Endothelial cell of umbilical vein (primary cell): ENCODE measurements around the gene OR2D2. TPM values are rescaled to one million over a fixed set of nuclear protein-coding genes. Genes with fewer than 3 reads are reported as not detected.
A peak's percentile ranks its signal among the peaks of the same experiment; 100 is the strongest.

Source experiments
- Bru-seq: library from RNA; stranded (reverse); fragments of 400-500 nt; gene quantifications from one replicate; lab custom pipeline; 2021; lab: Mats Ljungman, UMichigan
- BruChase-seq, 2 experiments: library from RNA; stranded (reverse); fragments of 400-500 nt; gene quantifications; one replicate each; lab custom pipeline; 2021; lab: Mats Ljungman, UMichigan
- BruUV-seq: library from RNA; stranded (reverse); fragments of 400-500 nt; replicated peaks from 2 replicates; lab custom pipeline; 2021; lab: Mats Ljungman, UMichigan
- CTCF ChIA-PET: fragments of 300-600, 350-600 bp; sonication (Branson Sonifier 250); formaldehyde crosslinking; loops from one replicate; lab custom pipeline; 2021; ENCODE audit warnings: antibody characterized with exemption, inconsistent platforms; lab: Charles Lee
- POLR2A ChIA-PET: fragments of 300-600, 350-600 bp; sonication (Branson Sonifier 250); formaldehyde crosslinking; loops from one replicate; lab custom pipeline; 2021; ENCODE audit warnings: antibody characterized with exemption, inconsistent platforms; lab: Charles Lee
- DNase-seq: peaks from one replicate; pipeline ENCODE4 v3.0.0-alpha.2; 2011; ENCODE audit warnings: low read depth, low spot score
- FAIRE-seq: peaks from 2 replicates; lab custom pipeline; 2011; peaks lifted over from hg19 to GRCh38; lab: Jason Lieb, UNC
- H2AFZ ChIP-seq: 2 replicates; pipeline ENCODE4 v1.6.0; 2012; ENCODE audit warnings: low read depth, low read length, control low read depth, inconsistent platforms
- H3K27ac ChIP-seq: 2 replicates; pipeline ENCODE4 v1.5.1; 2011; ENCODE audit warnings: low read depth, mild to moderate bottlenecking, control low read depth, low read length, moderate library complexity; ENCODE audit not compliant: insufficient read depth
- H3K27me3 ChIP-seq, 2 experiments: 2 replicates each; pipeline versions ENCODE4 v1.6.0 to v1.6.1; 2011; ENCODE audit warnings: low read length in 2 of 2, mixed read lengths in 1 of 2; ENCODE audit not compliant: control insufficient read depth in 2 of 2, insufficient read depth in 2 of 2
- H3K36me3 ChIP-seq, 2 experiments: 2 replicates in 1 of 2; 3 replicates in 1 of 2; pipeline ENCODE4 v1.5.1; 2011; ENCODE audit warnings: low read length in 2 of 2, mild to moderate bottlenecking in 1 of 2, moderate library complexity in 1 of 2; ENCODE audit not compliant: control insufficient read depth in 2 of 2, insufficient read depth in 2 of 2; ENCODE audit errors: extremely low read depth in 1 of 2
- H3K4me1 ChIP-seq: 3 replicates; pipeline ENCODE4 v1.5.1; 2011; ENCODE audit warnings: mild to moderate bottlenecking, low read length; ENCODE audit not compliant: control insufficient read depth, insufficient read depth; ENCODE audit errors: extremely low read depth
- H3K4me2 ChIP-seq: 2 replicates; pipeline ENCODE4 v1.6.1; 2011; ENCODE audit warnings: low read length, control low read depth, mixed read lengths; ENCODE audit not compliant: insufficient read depth
- H3K4me3 ChIP-seq, 3 experiments: fragments of 200-600 bp in 1 of 3; sonication (generic), shearing (Covaris generic) in 1 of 3; replicated peaks in 1 of 3; 2 replicates each; pipeline ENCODE4 v1.5.1; 2011 to 2016; ENCODE audit warnings: control low read depth in 3 of 3, low read length in 3 of 3, mild to moderate bottlenecking in 2 of 3, inconsistent platforms in 1 of 3, low read depth in 1 of 3, moderate library complexity in 1 of 3; ENCODE audit not compliant: insufficient read depth in 1 of 3
- H3K79me2 ChIP-seq: 2 replicates; pipeline ENCODE4 v1.6.0; 2012; ENCODE audit warnings: low read length, inconsistent platforms; ENCODE audit not compliant: control insufficient read depth, insufficient read depth
- H3K9ac ChIP-seq: replicated peaks from 2 replicates; pipeline ENCODE3; 2011; ENCODE audit warnings: low read length, control low read depth; ENCODE audit not compliant: insufficient read depth; ENCODE audit errors: extremely low read depth
- H3K9me1 ChIP-seq: replicated peaks from 3 replicates; pipeline ENCODE4 v1.6.0; 2011; ENCODE audit warnings: mild to moderate bottlenecking, low read length; ENCODE audit not compliant: control insufficient read depth, insufficient read depth; ENCODE audit errors: extremely low read depth
- H3K9me3 ChIP-seq: replicated peaks from 2 replicates; pipeline ENCODE4 v1.5.1; 2012; ENCODE audit warnings: low read length, inconsistent platforms; ENCODE audit not compliant: control insufficient read depth, insufficient read depth
- H4K20me1 ChIP-seq: replicated peaks from 2 replicates; pipeline ENCODE3; 2011; ENCODE audit warnings: mild to moderate bottlenecking, low read length; ENCODE audit not compliant: control insufficient read depth, insufficient read depth; ENCODE audit errors: extremely low read depth
- EZH2 ChIP-seq: IDR thresholded peaks from 2 replicates; pipeline ENCODE4 v1.6.1; 2012; ENCODE audit warnings: borderline replicate concordance, low read depth, mild to moderate bottlenecking, moderate library complexity, low read length, inconsistent platforms; ENCODE audit not compliant: severe bottlenecking
- FOS ChIP-seq: IDR thresholded peaks from 2 replicates; pipeline ENCODE4 v1.6.1; 2011; ENCODE audit warnings: mild to moderate bottlenecking, low read length, moderate library complexity, borderline replicate concordance; ENCODE audit not compliant: insufficient read depth
- GATA2 ChIP-seq: IDR thresholded peaks from 2 replicates; pipeline ENCODE4 v1.7.0; 2011; ENCODE audit warnings: low read depth, mild to moderate bottlenecking, moderate library complexity, mixed read lengths, low read length; ENCODE audit not compliant: insufficient read length, insufficient read depth
- JUN ChIP-seq: IDR thresholded peaks from 2 replicates; pipeline ENCODE4 v1.6.1; 2011; ENCODE audit warnings: borderline replicate concordance, low read depth; ENCODE audit not compliant: insufficient read length, insufficient read depth
- MYC ChIP-seq: IDR thresholded peaks from one replicate; pipeline ENCODE4 v1.6.1; 2011; ENCODE audit warnings: mild to moderate bottlenecking, low read depth, low read length
- POLR2A ChIP-seq: IDR thresholded peaks from 2 replicates; pipeline ENCODE4 v1.6.1; 2012; ENCODE audit warnings: low read depth, mild to moderate bottlenecking, control low read depth, low read length
- POLR2AphosphoS5 ChIP-seq: IDR thresholded peaks from 2 replicates; pipeline ENCODE4 v1.6.1; 2012; ENCODE audit warnings: low read depth, mild to moderate bottlenecking, control low read depth, low read length, moderate library complexity; ENCODE audit not compliant: insufficient read depth
- dilution Hi-C: fragments of 300-500 bp; cut with MboI; formaldehyde crosslinking; loops from one replicate; pipeline ENCODE4 v1.15.0; 2019; ENCODE audit warnings: low sequenced_read_pairs; ENCODE audit not compliant: extremely low pct_ligation_motif_present
- intact Hi-C: fragments of 100-400 bp; cut with micrococcal nuclease; formaldehyde crosslinking; loops from one replicate; pipeline ENCODE4 v1.10.0; 2022
- long read RNA-seq: library from polyadenylated mRNA; stranded (forward); transcript quantifications from one replicate; pipeline ENCODE4 v2.0.0, GENCODE V29; 2021
- polyA minus RNA-seq, 3 experiments: library from RNA; depleted of rRNA, polyadenylated mRNA; stranded (reverse); fragments of >200 nt; gene quantifications; 1 replicate in 1 of 3; 2 replicates in 2 of 3; pipeline ENCODE4 v1.2.3, GENCODE V29; 2011
- polyA plus RNA-seq, 4 experiments: library from polyadenylated mRNA; depleted of rRNA in 3 of 4; stranded (reverse) in 3 of 4; unstranded in 1 of 4; fragments of >200 nt; gene quantifications; 2 replicates each; pipeline versions ENCODE4 v1.2.1 to v1.2.3, GENCODE V29; 2011 to 2012; ENCODE audit warnings: missing spikeins in 1 of 4
- total RNA-seq: library from RNA; stranded (reverse); gene quantifications from 2 replicates; pipeline ENCODE4 v1.2.3, GENCODE V29; 2021
- TF ChIP-seq, protein P1 (sequence below), 2 donors: IDR thresholded peaks; 1 replicate in 1 of 2; 2 replicates in 1 of 2; pipeline ENCODE4 v1.5.1; 2011; ENCODE audit warnings: low read length in 2 of 2, mild to moderate bottlenecking in 2 of 2, moderate library complexity in 2 of 2, control low read depth in 1 of 2, inconsistent platforms in 1 of 2, low read depth in 1 of 2; ENCODE audit not compliant: insufficient read depth in 1 of 2; ENCODE audit errors: extremely low read depth in 1 of 2
- TF ChIP-seq, protein P2 (sequence below): IDR thresholded peaks from 2 replicates; pipeline ENCODE4 v1.6.1; 2011; ENCODE audit not compliant: insufficient read depth, insufficient read length

The OR2D2 gene, protein sequence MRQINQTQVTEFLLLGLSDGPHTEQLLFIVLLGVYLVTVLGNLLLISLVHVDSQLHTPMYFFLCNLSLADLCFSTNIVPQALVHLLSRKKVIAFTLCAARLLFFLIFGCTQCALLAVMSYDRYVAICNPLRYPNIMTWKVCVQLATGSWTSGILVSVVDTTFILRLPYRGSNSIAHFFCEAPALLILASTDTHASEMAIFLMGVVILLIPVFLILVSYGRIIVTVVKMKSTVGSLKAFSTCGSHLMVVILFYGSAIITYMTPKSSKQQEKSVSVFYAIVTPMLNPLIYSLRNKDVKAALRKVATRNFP
- total RNA-seq (0.31 and 1.2 TPM in 2 replicates), polyA plus RNA-seq (0.08 and 0.18 TPM in 2 replicates), polyA minus RNA-seq (3.8 and 4.5 TPM in 2 replicates), Bru-seq, nascent RNA (percentile 41 among the genes with signal in this experiment), BruChase-seq, experiment 1, labeled RNA remaining after a 6-hour chase (percentile 63 among the genes with signal in this experiment), BruChase-seq, experiment 2, labeled RNA remaining after a 2-hour chase (percentile 69 among the genes with signal in this experiment)
- polyA plus RNA-seq (2011; cell fraction: cytosol; rRNA removed) = not detected in 2 replicates
- polyA plus RNA-seq (2011; cell fraction: nucleus; rRNA removed) = 0.57 and 0.59 TPM in 2 replicates
- not detected in 2 replicates for polyA plus RNA-seq (2012)
- not detected for polyA minus RNA-seq (2011; cell fraction: cytosol; rRNA and poly(A)+ RNA removed)
- 8.1 and 9.8 TPM in 2 replicates for polyA minus RNA-seq (2011; cell fraction: nucleus; rRNA and poly(A)+ RNA removed)
- long read RNA-seq = 0 reads

DNA sequence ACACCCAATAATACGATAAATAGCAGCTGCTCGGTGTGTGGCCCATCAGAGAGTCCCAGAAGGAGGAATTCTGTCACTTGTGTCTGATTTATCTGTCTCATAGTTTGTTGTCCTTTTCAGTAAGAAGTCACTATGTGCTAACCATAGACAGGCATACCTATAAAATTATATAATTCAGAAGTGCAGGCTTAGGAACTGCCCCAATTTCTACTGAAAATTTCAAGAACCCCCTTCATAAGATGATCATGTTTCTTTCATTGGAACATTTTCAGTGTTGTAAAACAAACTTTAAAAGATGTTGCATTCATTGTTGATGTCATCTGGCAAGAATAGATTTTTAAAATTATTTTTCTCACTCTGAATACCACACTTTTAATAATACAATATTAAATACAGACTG is at the start of gene OR2D2:
TSS of gene OR2D2 (minus strand) at position 101 of the 400 bp plus-strand sequence. CDS start at position 101, 0 bp downstream.
- H3K79me2 ChIP-seq = no peaks in the 10 kb centered on the region
- H3K4me1 ChIP-seq = no peaks in the 10 kb centered on the region
- intact Hi-C loops = no loop called here
- no peak for TF ChIP-seq POLR2AphosphoS5
- TF ChIP-seq, protein P1, sequence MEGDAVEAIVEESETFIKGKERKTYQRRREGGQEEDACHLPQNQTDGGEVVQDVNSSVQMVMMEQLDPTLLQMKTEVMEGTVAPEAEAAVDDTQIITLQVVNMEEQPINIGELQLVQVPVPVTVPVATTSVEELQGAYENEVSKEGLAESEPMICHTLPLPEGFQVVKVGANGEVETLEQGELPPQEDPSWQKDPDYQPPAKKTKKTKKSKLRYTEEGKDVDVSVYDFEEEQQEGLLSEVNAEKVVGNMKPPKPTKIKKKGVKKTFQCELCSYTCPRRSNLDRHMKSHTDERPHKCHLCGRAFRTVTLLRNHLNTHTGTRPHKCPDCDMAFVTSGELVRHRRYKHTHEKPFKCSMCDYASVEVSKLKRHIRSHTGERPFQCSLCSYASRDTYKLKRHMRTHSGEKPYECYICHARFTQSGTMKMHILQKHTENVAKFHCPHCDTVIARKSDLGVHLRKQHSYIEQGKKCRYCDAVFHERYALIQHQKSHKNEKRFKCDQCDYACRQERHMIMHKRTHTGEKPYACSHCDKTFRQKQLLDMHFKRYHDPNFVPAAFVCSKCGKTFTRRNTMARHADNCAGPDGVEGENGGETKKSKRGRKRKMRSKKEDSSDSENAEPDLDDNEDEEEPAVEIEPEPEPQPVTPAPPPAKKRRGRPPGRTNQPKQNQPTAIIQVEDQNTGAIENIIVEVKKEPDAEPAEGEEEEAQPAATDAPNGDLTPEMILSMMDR (IDR thresholded peaks at IDR 0.05; ENCODE audit: extremely low read depth in 1 of 2, insufficient read depth in 1 of 2, low read depth in 1 of 2, low read length in 2 of 2) = no peak
- no peak for TF ChIP-seq EZH2
- no peak for TF ChIP-seq FOS
- no peak for TF ChIP-seq GATA2
- no peak for TF ChIP-seq JUN
- TF ChIP-seq, protein P2, sequence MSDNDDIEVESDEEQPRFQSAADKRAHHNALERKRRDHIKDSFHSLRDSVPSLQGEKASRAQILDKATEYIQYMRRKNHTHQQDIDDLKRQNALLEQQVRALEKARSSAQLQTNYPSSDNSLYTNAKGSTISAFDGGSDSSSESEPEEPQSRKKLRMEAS = no peak
- TF ChIP-seq MYC = no peak
- TF ChIP-seq POLR2A = no peak
- H3K9me3 ChIP-seq = no peaks in the 10 kb centered on the region
- ChIA-PET CTCF (no interaction called here), POLR2A (no interaction called here)
- H3K36me3 ChIP-seq = no peaks in the 10 kb centered on the region
- dilution Hi-C loops = no loop called here
- H4K20me1 ChIP-seq = no peaks in the 10 kb centered on the region
- H3K9me1 ChIP-seq = no peaks in the 10 kb centered on the region
- no peak within 1 kb of the TSS for H3K4me3 ChIP-seq
- no peak within 1 kb of the TSS for H2AFZ ChIP-seq
- no peak within 1 kb of the TSS for H3K9ac ChIP-seq
- DNase-seq = no peak
- FAIRE-seq = no peak
- no peaks in the 10 kb centered on the region for H3K27me3 ChIP-seq
- no peak within 1 kb of the TSS for H3K27ac ChIP-seq
- BruUV-seq = no TSS peak
- H3K4me2 ChIP-seq = no peak within 1 kb of the TSS
